HG02623 (cell line): ENCODE results near the gene ISM1.

Experiments used
- ATAC-seq: cut with Tn5 transposase; IDR thresholded peaks from one replicate; pipeline ENCODE4 v1.9.1; 2021; ENCODE audit warnings: moderate library complexity; ENCODE audit not compliant: unreplicated experiment

Gene ISM1

GRCh38 chr20:13278812-13279570, 57.9 kb downstream of the ISM1 start:
- ATAC-seq = no peak

GRCh38 chr20:13280609-13281324, 59.7 kb downstream of the ISM1 start:
- ATAC-seq = no peak

- no peak for ATAC-seq
Observed at GRCh38 chr20:13283869-13284829, 63.1 kb downstream of the ISM1 start.

- no peak for ATAC-seq
Observed at GRCh38 chr20:13284830-13285229, 63.8 kb downstream of the ISM1 start.

- ATAC-seq = no peak
Observed at GRCh38 chr20:13285408-13285807, 64.3 kb downstream of the ISM1 start.

- ATAC-seq = no peak
Observed at GRCh38 chr20:13286052-13286451, 65.0 kb downstream of the ISM1 start.

GRCh38 chr20:13286607-13287006, 65.5 kb downstream of the ISM1 start:
- no peak for ATAC-seq

GRCh38 chr20:13288357-13288756, 67.3 kb downstream of the ISM1 start:
- no peak for ATAC-seq

GRCh38 chr20:13289031-13289430, 68.0 kb downstream of the ISM1 start:
- ATAC-seq = no peak

GRCh38 chr20:13290724-13291123, 69.7 kb downstream of the ISM1 start:
- no peak for ATAC-seq

- ATAC-seq = no peak
Observed at GRCh38 chr20:13291157-13291556, 70.1 kb downstream of the ISM1 start.

- ATAC-seq = no peak
Observed at GRCh38 chr20:13292201-13292885, 71.3 kb downstream of the ISM1 start.

- ATAC-seq = no peak
Observed at GRCh38 chr20:13294522-13294921, 73.4 kb downstream of the ISM1 start.

- no peak for ATAC-seq
Observed at GRCh38 chr20:13295637-13296036, 74.6 kb downstream of the ISM1 start.

- ATAC-seq = no peak
Observed at GRCh38 chr20:13296070-13296469, 75.0 kb downstream of the ISM1 start.

- no peak for ATAC-seq
Observed at GRCh38 chr20:13297147-13297899, 76.2 kb downstream of the ISM1 start.

GRCh38 chr20:13298692-13299373, 77.8 kb downstream of the ISM1 start:
- ATAC-seq = no peak

GRCh38 chr20:13299401-13299800, 78.3 kb downstream of the ISM1 start:
- ATAC-seq = no peak

GRCh38 chr20:13301596-13301995, 80.5 kb downstream of the ISM1 start:
- no peak for ATAC-seq
